Loucy (cell line): ENCODE measurements around the gene CEL.

Experiments
- H2AFZ ChIP-seq: fragments of 200-600 bp; sonication (generic); 2 replicates; pipeline ENCODE4 v1.6.0; 2016; ENCODE audit warnings: antibody characterized with exemption, mild to moderate bottlenecking, low read length, moderate library complexity
- H3F3A ChIP-seq: fragments of 200-600 bp; 2 replicates; pipeline ENCODE4 v1.6.0; 2016; ENCODE audit warnings: antibody characterized with exemption, low read depth, mild to moderate bottlenecking
- H3K27me3 ChIP-seq: fragments of 200-600 bp; sonication (generic); 2 replicates; pipeline ENCODE4 v1.6.1; 2014; ENCODE audit warnings: low read length, mild to moderate bottlenecking; ENCODE audit not compliant: insufficient read depth, poor library complexity, severe bottlenecking
- H3K36me3 ChIP-seq: fragments of 200-600 bp; sonication (generic); 2 replicates; pipeline ENCODE4 v1.6.1; 2016; ENCODE audit warnings: low read length; ENCODE audit not compliant: insufficient read depth
- H3K4me1 ChIP-seq: fragments of 200-600 bp; sonication (generic); 2 replicates; pipeline ENCODE4 v1.5.1; 2014; ENCODE audit warnings: low read length, mild to moderate bottlenecking; ENCODE audit not compliant: insufficient read depth, poor library complexity, severe bottlenecking
- H3K4me2 ChIP-seq: fragments of 200-600 bp; sonication (generic); 2 replicates; pipeline ENCODE4 v1.6.0; 2014; ENCODE audit warnings: antibody characterized with exemption, low read length, low read depth, mild to moderate bottlenecking; ENCODE audit not compliant: poor library complexity, severe bottlenecking
- H3K4me3 ChIP-seq: fragments of 200-600 bp; sonication (generic); 2 replicates; pipeline ENCODE4 v1.5.1; 2014; ENCODE audit warnings: low read length, mild to moderate bottlenecking, mixed read lengths; ENCODE audit not compliant: poor library complexity, severe bottlenecking
- H3K79me2 ChIP-seq: fragments of 200-600 bp; sonication (generic); 2 replicates; pipeline ENCODE4 v1.6.1; 2014; ENCODE audit warnings: low read length; ENCODE audit not compliant: insufficient read depth
- H3K9ac ChIP-seq: fragments of 200-600 bp; sonication (generic); 2 replicates; pipeline ENCODE4 v1.6.0; 2014; ENCODE audit warnings: mild to moderate bottlenecking, low read depth, low read length, moderate library complexity; ENCODE audit not compliant: poor library complexity, severe bottlenecking
- H3K9me2 ChIP-seq: fragments of 200-600 bp; sonication (generic); replicated peaks from 2 replicates; pipeline ENCODE4 v1.6.1; 2016; ENCODE audit warnings: low read depth, low read length, mixed read lengths
- H3K9me3 ChIP-seq: fragments of 200-600 bp; sonication (generic); 2 replicates; pipeline ENCODE4 v1.6.1; 2014; ENCODE audit warnings: mild to moderate bottlenecking, antibody characterized with exemption, low read length, low read depth; ENCODE audit not compliant: insufficient read depth
- H4K20me1 ChIP-seq: fragments of 200-600 bp; sonication (generic); 2 replicates; pipeline ENCODE4 v1.6.0; 2014; ENCODE audit warnings: antibody characterized with exemption, low read length, mild to moderate bottlenecking; ENCODE audit not compliant: insufficient read depth, poor library complexity, severe bottlenecking
- EZH2phosphoT487 ChIP-seq: fragments of 200-600 bp; IDR thresholded peaks from 2 replicates; pipeline ENCODE4 v1.6.1; 2018; ENCODE audit warnings: antibody characterized with exemption, mild to moderate bottlenecking, moderate library complexity, borderline replicate concordance
- TF ChIP-seq, protein P1 (sequence below): fragments of 200-600 bp; sonication (generic); conservative IDR thresholded peaks from 2 replicates; pipeline ENCODE4 v1.5.1; 2014; ENCODE audit warnings: mild to moderate bottlenecking, antibody characterized with exemption, low read length

The CEL gene

GRCh38 chr9:133088146-133088750 is 26.5 kb downstream of the CEL start:
- Histone ChIP-seq H3K36me3 (no peaks in the 10 kb centered on the region), H3K27me3 (no peaks in the 10 kb centered on the region), H3K4me2 (no peak overlapping the region), H3K4me3 (no peak overlapping the region), H2AFZ (no peak overlapping the region), H3K9me2 (no peaks in the 10 kb centered on the region), H3K9me3 (no peaks in the 10 kb centered on the region), H3K9ac (no peak overlapping the region), H3K79me2 (no peaks in the 10 kb centered on the region), H4K20me1 (no peaks in the 10 kb centered on the region), H3K4me1 (no peaks in the 10 kb centered on the region), H3F3A (no peaks in the 10 kb centered on the region)
- no peak for TF ChIP-seq EZH2phosphoT487
- TF ChIP-seq, protein P1, sequence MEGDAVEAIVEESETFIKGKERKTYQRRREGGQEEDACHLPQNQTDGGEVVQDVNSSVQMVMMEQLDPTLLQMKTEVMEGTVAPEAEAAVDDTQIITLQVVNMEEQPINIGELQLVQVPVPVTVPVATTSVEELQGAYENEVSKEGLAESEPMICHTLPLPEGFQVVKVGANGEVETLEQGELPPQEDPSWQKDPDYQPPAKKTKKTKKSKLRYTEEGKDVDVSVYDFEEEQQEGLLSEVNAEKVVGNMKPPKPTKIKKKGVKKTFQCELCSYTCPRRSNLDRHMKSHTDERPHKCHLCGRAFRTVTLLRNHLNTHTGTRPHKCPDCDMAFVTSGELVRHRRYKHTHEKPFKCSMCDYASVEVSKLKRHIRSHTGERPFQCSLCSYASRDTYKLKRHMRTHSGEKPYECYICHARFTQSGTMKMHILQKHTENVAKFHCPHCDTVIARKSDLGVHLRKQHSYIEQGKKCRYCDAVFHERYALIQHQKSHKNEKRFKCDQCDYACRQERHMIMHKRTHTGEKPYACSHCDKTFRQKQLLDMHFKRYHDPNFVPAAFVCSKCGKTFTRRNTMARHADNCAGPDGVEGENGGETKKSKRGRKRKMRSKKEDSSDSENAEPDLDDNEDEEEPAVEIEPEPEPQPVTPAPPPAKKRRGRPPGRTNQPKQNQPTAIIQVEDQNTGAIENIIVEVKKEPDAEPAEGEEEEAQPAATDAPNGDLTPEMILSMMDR, result no peak

GRCh38 chr9:133088756-133089155 is 27.0 kb downstream of the CEL start:
- Histone ChIP-seq H3K4me3 (no peak overlapping the region), H3K9ac (no peak overlapping the region), H2AFZ (no peak overlapping the region), H3K9me3 (no peaks in the 10 kb centered on the region), H4K20me1 (no peaks in the 10 kb centered on the region), H3K4me2 (no peak overlapping the region), H3K9me2 (no peaks in the 10 kb centered on the region), H3K79me2 (no peaks in the 10 kb centered on the region), H3K27me3 (no peaks in the 10 kb centered on the region), H3K36me3 (no peaks in the 10 kb centered on the region), H3F3A (no peaks in the 10 kb centered on the region), H3K4me1 (no peaks in the 10 kb centered on the region)
- TF ChIP-seq, protein P1, result no peak
- no peak for TF ChIP-seq EZH2phosphoT487

- H2AFZ ChIP-seq, result no peak overlapping the region
- TF ChIP-seq EZH2phosphoT487, result no peak
- TF ChIP-seq, protein P1, result no peak
Observed at GRCh38 chr9:133089271-133089671, 27.5 kb downstream of the CEL start.

More at GRCh38 chr9:133089271-133089671, 27.5 kb downstream of the CEL start:
- no peaks in the 10 kb centered on the region for H3K9me3 ChIP-seq
- H3F3A ChIP-seq, result no peaks in the 10 kb centered on the region
- no peaks in the 10 kb centered on the region for H3K79me2 ChIP-seq
- no peak overlapping the region for H3K4me3 ChIP-seq
- H4K20me1 ChIP-seq, result no peaks in the 10 kb centered on the region
- no peak overlapping the region for H3K9ac ChIP-seq
- H3K4me1 ChIP-seq, result no peaks in the 10 kb centered on the region
- H3K27me3 ChIP-seq, result no peaks in the 10 kb centered on the region
- H3K9me2 ChIP-seq, result no peaks in the 10 kb centered on the region
- H3K36me3 ChIP-seq, result no peaks in the 10 kb centered on the region
- no peak overlapping the region for H3K4me2 ChIP-seq
